Loucy (cell line): ENCODE measurements around the gene RASAL1.

Source experiments
- H2AFZ ChIP-seq: fragments of 200-600 bp; sonication (generic); 2 replicates; pipeline ENCODE4 v1.6.0; 2016; ENCODE audit warnings: antibody characterized with exemption, mild to moderate bottlenecking, low read length, moderate library complexity
- H3F3A ChIP-seq: fragments of 200-600 bp; 2 replicates; pipeline ENCODE4 v1.6.0; 2016; ENCODE audit warnings: antibody characterized with exemption, low read depth, mild to moderate bottlenecking
- H3K27me3 ChIP-seq: fragments of 200-600 bp; sonication (generic); 2 replicates; pipeline ENCODE4 v1.6.1; 2014; ENCODE audit warnings: low read length, mild to moderate bottlenecking; ENCODE audit not compliant: insufficient read depth, poor library complexity, severe bottlenecking
- H3K36me3 ChIP-seq: fragments of 200-600 bp; sonication (generic); 2 replicates; pipeline ENCODE4 v1.6.1; 2016; ENCODE audit warnings: low read length; ENCODE audit not compliant: insufficient read depth
- H3K4me1 ChIP-seq: fragments of 200-600 bp; sonication (generic); 2 replicates; pipeline ENCODE4 v1.5.1; 2014; ENCODE audit warnings: low read length, mild to moderate bottlenecking; ENCODE audit not compliant: insufficient read depth, poor library complexity, severe bottlenecking
- H3K4me2 ChIP-seq: fragments of 200-600 bp; sonication (generic); 2 replicates; pipeline ENCODE4 v1.6.0; 2014; ENCODE audit warnings: antibody characterized with exemption, low read length, low read depth, mild to moderate bottlenecking; ENCODE audit not compliant: poor library complexity, severe bottlenecking
- H3K4me3 ChIP-seq: fragments of 200-600 bp; sonication (generic); 2 replicates; pipeline ENCODE4 v1.5.1; 2014; ENCODE audit warnings: low read length, mild to moderate bottlenecking, mixed read lengths; ENCODE audit not compliant: poor library complexity, severe bottlenecking
- H3K79me2 ChIP-seq: fragments of 200-600 bp; sonication (generic); 2 replicates; pipeline ENCODE4 v1.6.1; 2014; ENCODE audit warnings: low read length; ENCODE audit not compliant: insufficient read depth
- H3K9ac ChIP-seq: fragments of 200-600 bp; sonication (generic); 2 replicates; pipeline ENCODE4 v1.6.0; 2014; ENCODE audit warnings: mild to moderate bottlenecking, low read depth, low read length, moderate library complexity; ENCODE audit not compliant: poor library complexity, severe bottlenecking
- H3K9me2 ChIP-seq: fragments of 200-600 bp; sonication (generic); replicated peaks from 2 replicates; pipeline ENCODE4 v1.6.1; 2016; ENCODE audit warnings: low read depth, low read length, mixed read lengths
- H3K9me3 ChIP-seq: fragments of 200-600 bp; sonication (generic); 2 replicates; pipeline ENCODE4 v1.6.1; 2014; ENCODE audit warnings: mild to moderate bottlenecking, antibody characterized with exemption, low read length, low read depth; ENCODE audit not compliant: insufficient read depth
- H4K20me1 ChIP-seq: fragments of 200-600 bp; sonication (generic); 2 replicates; pipeline ENCODE4 v1.6.0; 2014; ENCODE audit warnings: antibody characterized with exemption, low read length, mild to moderate bottlenecking; ENCODE audit not compliant: insufficient read depth, poor library complexity, severe bottlenecking
- EZH2phosphoT487 ChIP-seq: fragments of 200-600 bp; IDR thresholded peaks from 2 replicates; pipeline ENCODE4 v1.6.1; 2018; ENCODE audit warnings: antibody characterized with exemption, mild to moderate bottlenecking, moderate library complexity, borderline replicate concordance
- TF ChIP-seq, protein P1 (sequence below): fragments of 200-600 bp; sonication (generic); conservative IDR thresholded peaks from 2 replicates; pipeline ENCODE4 v1.5.1; 2014; ENCODE audit warnings: mild to moderate bottlenecking, antibody characterized with exemption, low read length

Gene RASAL1

GRCh38 chr12:113083863-113084435 is 51.6 kb downstream of the RASAL1 start:
- Histone ChIP-seq H3K4me3 (no peak overlapping the region), H3K36me3 (no peaks in the 10 kb centered on the region), H4K20me1 (no peaks in the 10 kb centered on the region), H3K9me3 (no peaks in the 10 kb centered on the region), H3K9ac (no peak overlapping the region), H3K4me2 (no peak overlapping the region), H3K27me3 (no peaks in the 10 kb centered on the region), H3K4me1 (peaks cover 10% of the 10 kb centered on the region), H2AFZ (no peak overlapping the region), H3K9me2 (no peaks in the 10 kb centered on the region), H3K79me2 (no peaks in the 10 kb centered on the region), H3F3A (no peaks in the 10 kb centered on the region)
- TF ChIP-seq, protein P1, sequence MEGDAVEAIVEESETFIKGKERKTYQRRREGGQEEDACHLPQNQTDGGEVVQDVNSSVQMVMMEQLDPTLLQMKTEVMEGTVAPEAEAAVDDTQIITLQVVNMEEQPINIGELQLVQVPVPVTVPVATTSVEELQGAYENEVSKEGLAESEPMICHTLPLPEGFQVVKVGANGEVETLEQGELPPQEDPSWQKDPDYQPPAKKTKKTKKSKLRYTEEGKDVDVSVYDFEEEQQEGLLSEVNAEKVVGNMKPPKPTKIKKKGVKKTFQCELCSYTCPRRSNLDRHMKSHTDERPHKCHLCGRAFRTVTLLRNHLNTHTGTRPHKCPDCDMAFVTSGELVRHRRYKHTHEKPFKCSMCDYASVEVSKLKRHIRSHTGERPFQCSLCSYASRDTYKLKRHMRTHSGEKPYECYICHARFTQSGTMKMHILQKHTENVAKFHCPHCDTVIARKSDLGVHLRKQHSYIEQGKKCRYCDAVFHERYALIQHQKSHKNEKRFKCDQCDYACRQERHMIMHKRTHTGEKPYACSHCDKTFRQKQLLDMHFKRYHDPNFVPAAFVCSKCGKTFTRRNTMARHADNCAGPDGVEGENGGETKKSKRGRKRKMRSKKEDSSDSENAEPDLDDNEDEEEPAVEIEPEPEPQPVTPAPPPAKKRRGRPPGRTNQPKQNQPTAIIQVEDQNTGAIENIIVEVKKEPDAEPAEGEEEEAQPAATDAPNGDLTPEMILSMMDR: no peak
- no peak for TF ChIP-seq EZH2phosphoT487

GRCh38 chr12:113082486-113083148 is 52.9 kb downstream of the RASAL1 start:
- Histone ChIP-seq H3K27me3 (no peaks in the 10 kb centered on the region), H3K4me3 (no peak overlapping the region), H3K79me2 (no peaks in the 10 kb centered on the region), H2AFZ (no peak overlapping the region), H3F3A (no peaks in the 10 kb centered on the region), H3K4me1 (peaks cover 10% of the 10 kb centered on the region), H3K9me3 (no peaks in the 10 kb centered on the region), H4K20me1 (no peaks in the 10 kb centered on the region), H3K36me3 (no peaks in the 10 kb centered on the region), H3K9ac (no peak overlapping the region), H3K4me2 (no peak overlapping the region), H3K9me2 (no peaks in the 10 kb centered on the region)
- TF ChIP-seq EZH2phosphoT487: no peak
- TF ChIP-seq, protein P1: no peak

GRCh38 chr12:113081873-113082272 is 53.7 kb downstream of the RASAL1 start:
- no peaks in the 10 kb centered on the region for H4K20me1 ChIP-seq
- no peaks in the 10 kb centered on the region for H3K9me2 ChIP-seq
- H3K36me3 ChIP-seq: no peaks in the 10 kb centered on the region
- H3K4me2 ChIP-seq: no peak overlapping the region
- H2AFZ ChIP-seq: no peak overlapping the region
- H3K79me2 ChIP-seq: no peaks in the 10 kb centered on the region
- no peak overlapping the region for H3K9ac ChIP-seq
- peaks cover 5% of the 10 kb centered on the region for H3K4me1 ChIP-seq
- TF ChIP-seq EZH2phosphoT487: no peak
- TF ChIP-seq, protein P1: no peak
- H3K27me3 ChIP-seq: no peaks in the 10 kb centered on the region
- H3K9me3 ChIP-seq: no peaks in the 10 kb centered on the region
- H3F3A ChIP-seq: no peaks in the 10 kb centered on the region
- H3K4me3 ChIP-seq: no peak overlapping the region
